AML-193 (cell line): Measurements from ENCODE around the gene ATOH8.
"Not testable (repeated sequence)": the region's sequence is repeated elsewhere in the genome, so short reads cannot be mapped to it uniquely, and the experiment has no call there.

Experiments used
- DNase-seq, 2 experiments: peaks; one replicate each; lab custom pipeline; 2025; lab: John Stamatoyannopoulos, UW

The ATOH8 gene

GRCh38 chr2:85828725-85829124 is 74.9 kb downstream of the ATOH8 start:
- DNase-seq: no peak

DNA sequence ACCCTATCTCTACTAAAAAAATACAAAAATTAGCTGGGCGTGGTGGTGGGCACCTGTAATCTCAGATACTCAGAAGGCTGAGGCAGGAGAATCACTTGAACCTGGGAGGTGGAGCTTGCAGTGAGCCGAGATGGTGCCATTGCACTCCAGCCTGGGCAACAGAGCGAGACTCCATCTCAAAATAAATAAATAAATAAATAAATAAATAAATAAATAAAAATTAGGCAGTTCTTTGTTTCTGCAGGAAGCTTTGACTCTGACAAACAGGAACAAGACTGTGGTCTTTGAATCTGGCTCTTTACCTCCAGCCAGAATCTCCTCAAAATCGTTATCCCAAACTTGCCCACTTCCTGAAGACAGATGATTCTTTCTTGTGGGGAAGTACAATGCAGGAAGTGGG is 75.6 kb downstream of the ATOH8 start:
- not testable (repeated sequence) for DNase-seq

GRCh38 chr2:85830645-85831044 is 76.9 kb downstream of the ATOH8 start:
- no peak for DNase-seq

- DNase-seq: no peak
These were observed 77.9 kb downstream of the ATOH8 start for GRCh38 chr2:85831735-85832134.

DNA sequence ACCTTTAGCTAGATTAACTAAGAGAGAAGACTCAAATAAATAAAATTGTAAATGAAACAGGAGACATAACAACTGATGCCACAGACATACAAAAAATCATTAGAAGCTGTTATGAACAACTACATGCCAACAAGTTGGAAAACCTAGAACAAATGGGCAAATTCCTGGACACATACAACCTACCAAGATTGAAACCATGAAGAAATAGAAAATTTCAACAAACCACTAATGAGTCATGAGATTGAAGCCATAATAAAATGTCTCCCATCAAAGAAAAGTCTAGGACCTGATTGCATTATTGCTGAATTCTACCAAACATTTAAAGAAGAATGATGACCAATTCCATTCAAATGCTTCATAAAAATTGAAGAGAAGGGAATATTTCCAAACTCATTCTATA is 80.7 kb downstream of the ATOH8 start:
- DNase-seq: no peak
